ENCODE results near the gene CAPZA1.

The CAPZA1 gene

GRCh38 chr1:112686835-112687234 lies 67.2 kb downstream of the CAPZA1 start:
- Histone ChIP-seq H3K4me3 (ENCODE audit: low read depth, low read length) (no peak overlapping the region), H3K4me1 (ENCODE audit: control insufficient read depth, insufficient read depth, low read length) (no peaks in the 10 kb centered on the region), H3K9me3 (ENCODE audit: control insufficient read depth, insufficient read depth, low read depth, low read length) (no peaks in the 10 kb centered on the region), H3K36me3 (ENCODE audit: control insufficient read depth in 2 of 2, insufficient read depth in 1 of 2, low read length in 2 of 2) (peaks cover 7 to 54% of the 10 kb centered on the region in 2 experiments; a peak in 2 of 3 replicates), H3K27ac (ENCODE audit: extremely low read depth, low read depth, low read length) (no peak overlapping the region)
- POLR2A ChIA-PET = no interaction called here
- no peak for TF ChIP-seq ZEB2 (tag by site-specific recombination; IDR thresholded peaks at IDR 0.05)
- TF ChIP-seq ZBTB11 (tag by site-specific recombination; conservative IDR thresholded peaks at IDR 0.05; ENCODE audit: low read depth) = no peak
- TF ChIP-seq ZNF398 (tag by site-specific recombination; IDR thresholded peaks at IDR 0.05) = no peak
- no peak for TF ChIP-seq ZNF621 (tag by site-specific recombination; IDR thresholded peaks at IDR 0.05)
- no peak for TF ChIP-seq SP2 (tag by site-specific recombination; IDR thresholded peaks at IDR 0.05)
- TF ChIP-seq ZNF184 (tag by site-specific recombination; IDR thresholded peaks at IDR 0.05) = no peak
- TF ChIP-seq ZNF585B (tag by site-specific recombination; IDR thresholded peaks at IDR 0.05) = no peak
- TF ChIP-seq ZNF560 (tag by site-specific recombination; IDR thresholded peaks at IDR 0.05; ENCODE audit: borderline replicate concordance) = no peak
- no peak for TF ChIP-seq ZNF335 (tag by site-specific recombination; conservative IDR thresholded peaks at IDR 0.05)
- no peak for TF ChIP-seq HOXA7 (CRISPR knock-in tag; IDR thresholded peaks at IDR 0.05; ENCODE audit: borderline replicate concordance)
- no peak for TF ChIP-seq ZNF23 (tag by site-specific recombination; IDR thresholded peaks at IDR 0.05; ENCODE audit: borderline replicate concordance)
- no peak for TF ChIP-seq ZNF549 (tag by site-specific recombination; IDR thresholded peaks at IDR 0.05)
- no peak for TF ChIP-seq ZNF626 (tag by site-specific recombination; IDR thresholded peaks at IDR 0.05)
- no peak for TF ChIP-seq ZNF211 (tag by site-specific recombination; IDR thresholded peaks at IDR 0.05; ENCODE audit: low read depth)
- TF ChIP-seq SP7 (tag by site-specific recombination; IDR thresholded peaks at IDR 0.05) = no peak
- no peak for TF ChIP-seq KLF17 (tag by site-specific recombination; IDR thresholded peaks at IDR 0.05)
- no peak for TF ChIP-seq PRDM1 (tag by site-specific recombination; IDR thresholded peaks at IDR 0.05)
- no peak for TF ChIP-seq ZNF610 (tag by site-specific recombination; IDR thresholded peaks at IDR 0.05; ENCODE audit: borderline replicate concordance)
- TF ChIP-seq ZNF132 (tag by site-specific recombination; IDR thresholded peaks at IDR 0.05; ENCODE audit: borderline replicate concordance) = no peak
- CTCF ChIA-PET = interaction anchor here (0.9 to 1.1 kb wide), 2 partner anchors 21 to 29 kb away, joined by 3 to 5 read pairs; no protein-coding TSS in a partner anchor

- Histone ChIP-seq H3K4me3 (ENCODE audit: low read depth, low read length) (no peak overlapping the region), H3K9me3 (ENCODE audit: control insufficient read depth, insufficient read depth, low read depth, low read length) (no peaks in the 10 kb centered on the region), H3K27ac (ENCODE audit: extremely low read depth, low read depth, low read length) (no peak overlapping the region), H3K4me1 (ENCODE audit: control insufficient read depth, insufficient read depth, low read length) (no peaks in the 10 kb centered on the region), H3K36me3 (ENCODE audit: control insufficient read depth in 2 of 2, insufficient read depth in 1 of 2, low read length in 2 of 2) (peaks cover 12 to 56% of the 10 kb centered on the region in 2 experiments; a peak in 2 of 3 replicates)
- POLR2A ChIA-PET = no interaction called here
- CTCF ChIA-PET = interaction anchor here (0.6 to 1.0 kb wide), 2 partner anchors 11 to 113 kb away, joined by 3 to 4 read pairs; no protein-coding TSS in a partner anchor
- TF ChIP-seq ZNF561 (tag by site-specific recombination; IDR thresholded peaks at IDR 0.05; ENCODE audit: borderline replicate concordance) = no peak
- no peak for TF ChIP-seq ZNF140 (tag by site-specific recombination; IDR thresholded peaks at IDR 0.05)
- no peak for TF ChIP-seq ZNF16 (tag by site-specific recombination; IDR thresholded peaks at IDR 0.05; ENCODE audit: low read depth)
- TF ChIP-seq PRDM6 (tag by site-specific recombination; IDR thresholded peaks at IDR 0.05) = no peak
- no peak for TF ChIP-seq GLIS1 (tag by site-specific recombination; IDR thresholded peaks at IDR 0.05)
- no peak for TF ChIP-seq ZSCAN4 (tag by site-specific recombination; IDR thresholded peaks at IDR 0.05)
These were observed 67.7 kb downstream of the CAPZA1 start for GRCh38 chr1:112687361-112687760.

Measured in HEK293 (cell line).